C4-2B (cell line): ENCODE results near the gene ZDHHC6.

Experiments
- CTCF ChIP-seq: fragments of 450-650 bp; conservative IDR thresholded peaks from 2 replicates; pipeline ENCODE4 v1.5.1; 2017; ENCODE audit warnings: mild to moderate bottlenecking
- ZFX ChIP-seq: fragments of 450-650 bp; IDR thresholded peaks from 2 replicates; pipeline ENCODE4 v1.6.1; 2017

- TF ChIP-seq CTCF, result no peak
- TF ChIP-seq ZFX, result no peak
These were observed 39.0 kb downstream of the ZDHHC6 start for GRCh38 chr10:112407696-112408095.
